ENCODE measurements around the gene TBC1D22A.

The TBC1D22A gene

GRCh38 chr22:47195484-47196165 is 433.2 kb downstream of the TBC1D22A start:
- H3K27me3 ChIP-seq (replicated peaks; ENCODE audit: insufficient read depth, low read length), result 0 out of 2 replicates have a peak, but pooled peaks cover 6% of the 10 kb centered on the region
- no peaks in the 10 kb centered on the region for H3F3A ChIP-seq (ENCODE audit: insufficient read depth, low read length)
- H3K9me3 ChIP-seq (replicated peaks; ENCODE audit: insufficient read depth, low read length), result no peaks in the 10 kb centered on the region
- H3K79me2 ChIP-seq (ENCODE audit: low read length), result no peaks in the 10 kb centered on the region
- H3K36me3 ChIP-seq (replicated peaks; ENCODE audit: insufficient read depth, low read length), result no peaks in the 10 kb centered on the region
- no peaks in the 10 kb centered on the region for H3K4me1 ChIP-seq (ENCODE audit: low read length)
- no peak overlapping the region for H3K9ac ChIP-seq (ENCODE audit: low read length)
- no peak for DNase-seq
- H3K9me2 ChIP-seq (replicated peaks; ENCODE audit: insufficient read depth, low read length), result no peaks in the 10 kb centered on the region
- no peak overlapping the region for H3K27ac ChIP-seq (ENCODE audit: low read length)
- no peak overlapping the region for H2AFZ ChIP-seq (ENCODE audit: low read length)
- TF ChIP-seq CTCF (IDR thresholded peaks at IDR 0.05; ENCODE audit: low read length) (no peak), EZH2 (optimal IDR thresholded peaks at IDR 0.05; ENCODE audit: low read depth, low read length) (no peak), EZH2phosphoT487 (IDR thresholded peaks at IDR 0.05; ENCODE audit: low read length) (no peak)
- H4K20me1 ChIP-seq (ENCODE audit: insufficient read depth, low read length), result no peaks in the 10 kb centered on the region
- H3K4me3 ChIP-seq (ENCODE audit: low read length), result no peak overlapping the region
- H3K4me2 ChIP-seq (ENCODE audit: low read depth, low read length), result no peak overlapping the region

- H3K4me2 ChIP-seq (ENCODE audit: low read depth, low read length), result no peak overlapping the region
- no peaks in the 10 kb centered on the region for H3K9me2 ChIP-seq (replicated peaks; ENCODE audit: insufficient read depth, low read length)
- H3K4me1 ChIP-seq (ENCODE audit: low read length), result no peaks in the 10 kb centered on the region
- no peak for DNase-seq
- H3K79me2 ChIP-seq (ENCODE audit: low read length), result no peaks in the 10 kb centered on the region
- TF ChIP-seq EZH2 (optimal IDR thresholded peaks at IDR 0.05; ENCODE audit: low read depth, low read length) (no peak), EZH2phosphoT487 (IDR thresholded peaks at IDR 0.05; ENCODE audit: low read length) (no peak), CTCF (IDR thresholded peaks at IDR 0.05; ENCODE audit: low read length) (no peak)
- no peaks in the 10 kb centered on the region for H3K9me3 ChIP-seq (replicated peaks; ENCODE audit: insufficient read depth, low read length)
- H3K9ac ChIP-seq (ENCODE audit: low read length), result no peak overlapping the region
- no peak overlapping the region for H3K4me3 ChIP-seq (ENCODE audit: low read length)
- H3K27me3 ChIP-seq (replicated peaks; ENCODE audit: insufficient read depth, low read length), result 0 out of 2 replicates have a peak, but pooled peaks cover 6% of the 10 kb centered on the region
- no peaks in the 10 kb centered on the region for H3F3A ChIP-seq (ENCODE audit: insufficient read depth, low read length)
- no peaks in the 10 kb centered on the region for H3K36me3 ChIP-seq (replicated peaks; ENCODE audit: insufficient read depth, low read length)
- H4K20me1 ChIP-seq (ENCODE audit: insufficient read depth, low read length), result no peaks in the 10 kb centered on the region
- H2AFZ ChIP-seq (ENCODE audit: low read length), result no peak overlapping the region
- H3K27ac ChIP-seq (ENCODE audit: low read length), result no peak overlapping the region
Measured at GRCh38 chr22:47196166-47196849, 433.9 kb downstream of the TBC1D22A start.

GRCh38 chr22:47196881-47197772 is 434.7 kb downstream of the TBC1D22A start:
- Histone ChIP-seq H3K9ac (ENCODE audit: low read length) (no peak overlapping the region), H3K9me2 (replicated peaks; ENCODE audit: insufficient read depth, low read length) (no peaks in the 10 kb centered on the region), H2AFZ (ENCODE audit: low read length) (no peak overlapping the region), H3F3A (ENCODE audit: insufficient read depth, low read length) (no peaks in the 10 kb centered on the region), H3K4me1 (ENCODE audit: low read length) (no peaks in the 10 kb centered on the region), H3K4me2 (ENCODE audit: low read depth, low read length) (no peak overlapping the region), H3K9me3 (replicated peaks; ENCODE audit: insufficient read depth, low read length) (no peaks in the 10 kb centered on the region), H3K36me3 (replicated peaks; ENCODE audit: insufficient read depth, low read length) (no peaks in the 10 kb centered on the region), H3K27ac (ENCODE audit: low read length) (no peak overlapping the region), H4K20me1 (ENCODE audit: insufficient read depth, low read length) (no peaks in the 10 kb centered on the region), H3K27me3 (replicated peaks; ENCODE audit: insufficient read depth, low read length) (0 out of 2 replicates have a peak, but pooled peaks cover 6% of the 10 kb centered on the region), H3K4me3 (ENCODE audit: low read length) (no peak overlapping the region), H3K79me2 (ENCODE audit: low read length) (no peaks in the 10 kb centered on the region)
- no peak for DNase-seq
- TF ChIP-seq EZH2 (optimal IDR thresholded peaks at IDR 0.05; ENCODE audit: low read depth, low read length) (no peak), EZH2phosphoT487 (IDR thresholded peaks at IDR 0.05; ENCODE audit: low read length) (no peak), CTCF (IDR thresholded peaks at IDR 0.05; ENCODE audit: low read length) (no peak)
